ENCODE data around the gene RGS16. TPM values are rescaled to one million over a fixed set of nuclear protein-coding genes. Genes with fewer than 3 reads are reported as not detected.

RGS16 gene
- total RNA-seq, 1 experiment from 2014 or later: 6.5 TPM

- no peak for ATAC-seq
- POLR2A ChIA-PET: no interaction called here
- CTCF ChIA-PET: no interaction called here
- Histone ChIP-seq H3K9ac (ENCODE audit: low read length) (no peak overlapping the region), H3K27ac (ENCODE audit: low read depth, low read length) (no peak overlapping the region), H3K36me3 (ENCODE audit: control insufficient read depth in 1 of 2, insufficient read depth in 2 of 2, low read length in 2 of 2) (no peaks in the 10 kb centered on the region), H2AFZ (ENCODE audit: low read depth, low read length, poor library complexity, severe bottlenecking) (no peak overlapping the region), H3K79me2 (ENCODE audit: insufficient read depth, low read length) (no peaks in the 10 kb centered on the region), H3K4me2 (ENCODE audit: low read length) (no peak overlapping the region), H3K27me3 (ENCODE audit: insufficient read depth, low read length) (no peaks in the 10 kb centered on the region), H3K9me3 (ENCODE audit: control insufficient read depth in 1 of 2, insufficient read depth in 1 of 2, low read depth in 1 of 2, low read length in 2 of 2) (no peaks in the 10 kb centered on the region; a peak in 1 of 4 replicates), H4K20me1 (ENCODE audit: insufficient read depth) (no peaks in the 10 kb centered on the region), H3K4me1 (ENCODE audit: control insufficient read depth in 1 of 2, insufficient read depth in 2 of 2, low read length in 2 of 2) (peaks cover 3 to 8% of the 10 kb centered on the region in 2 experiments; a peak in 1 of 4 replicates), H3K4me3 (replicated peaks in 1 of 2; ENCODE audit: low read depth in 1 of 2, low read length in 2 of 2) (no peak overlapping the region), H3K9me2 (ENCODE audit: insufficient read depth) (no peaks in the 10 kb centered on the region)
- TF ChIP-seq EGR1 (IDR thresholded peaks at IDR 0.05; ENCODE audit: low read depth) (no peak), JUND (IDR thresholded peaks at IDR 0.05) (no peak), MAX (IDR thresholded peaks at IDR 0.05) (no peak), ZBTB33 (IDR thresholded peaks at IDR 0.05; ENCODE audit: extremely low read depth, insufficient replicate concordance, low read length) (no peak), EZH2 (IDR thresholded peaks at IDR 0.05) (no peak), SP1 (IDR thresholded peaks at IDR 0.05; ENCODE audit: low read depth) (no peak), ZNF274 (IDR thresholded peaks at IDR 0.05; ENCODE audit: low read depth, low read length) (no peak), REST (IDR thresholded peaks at IDR 0.05; ENCODE audit: low read depth) (no peak), ELF1 (IDR thresholded peaks at IDR 0.05; ENCODE audit: borderline replicate concordance, low read depth) (no peak)
- no peak for DNase-seq (ENCODE audit: low read depth, low spot score)
- no TSS peak for BruUV-seq (replicated peaks)
- intact Hi-C loops (cut with micrococcal nuclease): no loop called here
- RAD21 ChIA-PET (ENCODE audit: low non-redundant PET in 1 of 2, low total read pairs in 2 of 2, uncharacterized antibody in 2 of 2, unreplicated experiment in 2 of 2): no interaction called here
Observed at GRCh38 chr1:182624577-182624976, 20.4 kb upstream of the RGS16 start.

Data from HCT116 (cell line).